A549 (cell line): ENCODE results near the gene BABAM2. TPM values are rescaled to one million over a fixed set of nuclear protein-coding genes. Genes with fewer than 3 reads are reported as not detected.
A peak's percentile ranks its signal among the peaks of the same experiment; 100 is the strongest.

Source experiments
- ATAC-seq, 2 experiments: fragments of 200-7000 bp in 1 of 2; fragments of >200 bp in 1 of 2; cut with Nextera tagmentation in 1 of 2; cut with Tn5 transposase in 1 of 2; 3 replicates each; pipeline versions ENCODE4 v1.8.0 to v1.9.1; 2018 to 2020; ENCODE audit warnings: mild to moderate bottlenecking in 1 of 2, moderate library complexity in 1 of 2
- CTCF ChIA-PET: fragments of 300-600 bp; sonication (Branson Sonifier 250); formaldehyde crosslinking; extraction: SDS; loops from one replicate; lab custom pipeline; 2021; ENCODE audit warnings: antibody characterized with exemption, inconsistent platforms; lab: Yijun Ruan, JAX
- POLR2A ChIA-PET: fragments of 350-600 bp; formaldehyde crosslinking; extraction: SDS; loops from one replicate; lab custom pipeline; 2021; ENCODE audit warnings: antibody characterized with exemption, inconsistent platforms; lab: Yijun Ruan, JAX
- DNase-seq, 2 experiments: peaks; one replicate each; pipeline versions ENCODE4 v3.0.0 to v3.0.0-alpha.2; 2011 to 2016; ENCODE audit warnings: low read depth in 1 of 2, low spot score in 1 of 2
- FAIRE-seq: peaks from 2 replicates; lab custom pipeline; 2011; peaks lifted over from hg19 to GRCh38; lab: Jason Lieb, UNC
- H3K27ac ChIP-seq, 2 experiments: fragments of >200 bp; sonication (Bioruptor Twin); formaldehyde crosslinking; 3 replicates each; pipeline ENCODE4 v1.5.1; 2016 to 2017
- H3K4me1 ChIP-seq: fragments of >200 bp; sonication (Bioruptor Twin); formaldehyde crosslinking; 3 replicates; pipeline ENCODE4 v1.6.1; 2016
- H3K4me2 ChIP-seq: fragments of >200 bp; sonication (Bioruptor Twin); formaldehyde crosslinking; 3 replicates; pipeline ENCODE4 v1.6.1; 2016
- H3K4me3 ChIP-seq: fragments of >200 bp; sonication (Bioruptor Twin); formaldehyde crosslinking; 3 replicates; pipeline ENCODE4 v1.5.1; 2016
- H3K9me3 ChIP-seq: fragments of >200 bp; sonication (Bioruptor Twin); formaldehyde crosslinking; 3 replicates; pipeline ENCODE4 v1.6.1; 2016
- CBX2 ChIP-seq: fragments of 200-600 bp; sonication (generic); IDR thresholded peaks from 2 replicates; pipeline ENCODE4 v1.6.1; 2016; ENCODE audit warnings: low read depth, mild to moderate bottlenecking, borderline replicate concordance
- EHF ChIP-seq: fragments of 250-450 bp; sonication (Bioruptor Pico); IDR thresholded peaks from 2 replicates; pipeline ENCODE4 v1.5.0; 2020; ENCODE audit warnings: mild to moderate bottlenecking
- EHMT2 ChIP-seq: fragments of 200-600 bp; sonication (generic); IDR thresholded peaks from 2 replicates; pipeline ENCODE4 v1.6.1; 2016; ENCODE audit warnings: antibody characterized with exemption, low read depth, mild to moderate bottlenecking, moderate library complexity
- EP300 ChIP-seq, 2 experiments: fragments of >200 bp; sonication (Bioruptor Twin); formaldehyde crosslinking; IDR thresholded peaks; 2 replicates in 1 of 2; 3 replicates in 1 of 2; pipeline ENCODE4 v1.6.1; 2016 to 2017
- FOSL2 ChIP-seq, 2 experiments: fragments of 450-650 bp in 1 of 2; fragments of >200 bp in 1 of 2; sonication (Bioruptor Twin) in 1 of 2; formaldehyde crosslinking; IDR thresholded peaks; 2 replicates each; pipeline versions ENCODE4 v1.5.0 to v1.6.1; 2016 to 2020; ENCODE audit warnings: mild to moderate bottlenecking in 1 of 2, moderate library complexity in 1 of 2
- GATA3 ChIP-seq: IDR thresholded peaks from 2 replicates; pipeline ENCODE4 v1.6.1; 2012; ENCODE audit warnings: borderline replicate concordance
- HDAC2 ChIP-seq: fragments of 200-600 bp; sonication (generic); IDR thresholded peaks from 2 replicates; pipeline ENCODE4 v1.6.1; 2016
- HOXB5 ChIP-seq: fragments of 250-450 bp; sonication (Bioruptor Pico); IDR thresholded peaks from 2 replicates; pipeline ENCODE4 v1.5.0; 2020; ENCODE audit warnings: mild to moderate bottlenecking, moderate library complexity
- MAZ ChIP-seq: fragments of 150-350 bp; IDR thresholded peaks from 2 replicates; pipeline ENCODE4 v1.6.1; 2014; ENCODE audit warnings: antibody characterized with exemption, low read depth, low read length, borderline replicate concordance
- NR3C1 ChIP-seq: fragments of >200 bp; sonication (Bioruptor Twin); formaldehyde crosslinking; IDR thresholded peaks from 3 replicates; pipeline ENCODE4 v1.6.1; 2017
- PHF8 ChIP-seq: fragments of 200-600 bp; sonication (generic); IDR thresholded peaks from 2 replicates; pipeline ENCODE4 v1.6.1; 2016; ENCODE audit warnings: low read depth, mild to moderate bottlenecking, antibody characterized with exemption, moderate library complexity, borderline replicate concordance
- RARB ChIP-seq: fragments of 250-450 bp; sonication (Bioruptor Pico); IDR thresholded peaks from 2 replicates; pipeline ENCODE4 v1.8.0; 2021; ENCODE audit warnings: mild to moderate bottlenecking, moderate library complexity
- RCOR1 ChIP-seq: fragments of 150-350 bp; IDR thresholded peaks from 2 replicates; pipeline ENCODE4 v1.6.1; 2014; ENCODE audit warnings: antibody characterized with exemption, low read length, low read depth
- SMC3 ChIP-seq: fragments of >200 bp; sonication (Bioruptor Twin); formaldehyde crosslinking; IDR thresholded peaks from 3 replicates; pipeline ENCODE4 v1.6.1; 2018; ENCODE audit warnings: inconsistent platforms
- SREBF2 ChIP-seq: fragments of 450-650 bp; IDR thresholded peaks from 2 replicates; pipeline ENCODE4 v1.6.1; 2014; ENCODE audit warnings: mild to moderate bottlenecking, moderate library complexity
- TP53 ChIP-seq: fragments of 250-450 bp; sonication (Bioruptor Pico); IDR thresholded peaks from 2 replicates; pipeline ENCODE4 v1.5.0; 2021; ENCODE audit warnings: mild to moderate bottlenecking, moderate library complexity
- ZC3H11A ChIP-seq: fragments of 450-650 bp; IDR thresholded peaks from 2 replicates; pipeline ENCODE4 v1.6.1; 2014; ENCODE audit warnings: antibody characterized with exemption, mild to moderate bottlenecking
- ZNF302 ChIP-seq: fragments of 250-450 bp; sonication (Bioruptor Pico); IDR thresholded peaks from 2 replicates; pipeline ENCODE4 v1.9.0; 2021; ENCODE audit warnings: inconsistent platforms, mild to moderate bottlenecking, moderate library complexity
- WGBS: methylation state at CpG from one replicate; pipeline ENCODE4 v1.1.6; 2017; ENCODE audit errors: missing lambda C conversion rate; 5-methylcytosine and 5-hydroxymethylcytosine counted together
- polyA plus RNA-seq, 4 experiments: library from polyadenylated mRNA; depleted of rRNA in 3 of 4; stranded (reverse); fragments of >200 nt; fragmentation: RNase III in 1 of 4; extraction: RNeasy Plus Mini Kit Qiagen cat#74134 plus additional on column Dnase treatment in 1 of 4; gene quantifications; 2 replicates in 3 of 4; 3 replicates in 1 of 4; pipeline ENCODE4 v1.2.3, GENCODE V29; 2011 to 2017
- TF ChIP-seq, protein P1 (sequence below): IDR thresholded peaks from 2 replicates; pipeline ENCODE4 v1.6.1; 2012
- TF ChIP-seq, protein P2 (sequence below): fragments of 450-650 bp; IDR thresholded peaks from 2 replicates; pipeline ENCODE4 v1.6.1; 2014; ENCODE audit warnings: antibody characterized with exemption
- TF ChIP-seq, protein P3 (sequence below): fragments of 250-450 bp; sonication (Bioruptor Pico); IDR thresholded peaks from 2 replicates; pipeline ENCODE4 v1.5.0; 2021; ENCODE audit warnings: mild to moderate bottlenecking, moderate library complexity, borderline replicate concordance
- TF ChIP-seq, protein P4 (sequence below): fragments of 250-450 bp; sonication (Bioruptor Pico); IDR thresholded peaks from 2 replicates; pipeline ENCODE4 v1.5.0; 2020; ENCODE audit warnings: low read depth, mild to moderate bottlenecking, moderate library complexity
- TF ChIP-seq, protein P5 (sequence below): fragments of >200 bp; sonication (Bioruptor Twin); formaldehyde crosslinking; IDR thresholded peaks from 2 replicates; pipeline ENCODE4 v1.6.1; 2016

Gene BABAM2
- polyA plus RNA-seq, 2 of the 4 experiments (the other 2 are of a cell fraction) = 53.7 to 78.4 TPM

DNA sequence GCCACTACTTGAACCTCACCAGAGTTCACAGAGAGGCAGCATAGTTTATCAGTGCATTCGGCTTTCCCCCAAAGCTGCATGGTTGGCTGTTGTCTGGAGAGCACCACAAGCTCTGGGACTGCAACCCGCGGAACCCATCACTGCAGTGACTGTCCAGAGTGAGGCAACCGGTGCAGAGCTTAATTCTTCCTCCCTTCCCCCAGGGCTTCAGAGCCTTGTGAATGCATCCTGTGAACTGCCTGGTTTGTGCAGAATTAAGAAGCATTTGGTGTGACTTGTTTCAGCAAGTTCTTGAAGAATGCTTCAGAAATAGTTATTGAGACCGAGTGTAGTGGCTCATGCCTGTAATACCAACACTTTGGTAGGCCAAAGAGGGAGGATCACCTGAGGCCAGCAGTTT is 402.9 kb downstream of the BABAM2 start:
- DNase-seq (no peak), FAIRE-seq (no peak), ATAC-seq (no peak)
- Histone ChIP-seq H3K27ac (peak overlapping the region in 1 of 2 experiments; percentile 46; a peak in 2 of 6 replicates), H3K4me3 (no peak overlapping the region), H3K9me3 (no peaks in the 10 kb centered on the region), H3K4me2 (no peak overlapping the region), H3K4me1 (peaks cover 36% of the 10 kb centered on the region)
- TF ChIP-seq TP53 (CRISPR knock-in tag) = no peak
- no peak for TF ChIP-seq RARB
- TF ChIP-seq ZNF302 (CRISPR knock-in tag) = no peak
- TF ChIP-seq, protein P1, sequence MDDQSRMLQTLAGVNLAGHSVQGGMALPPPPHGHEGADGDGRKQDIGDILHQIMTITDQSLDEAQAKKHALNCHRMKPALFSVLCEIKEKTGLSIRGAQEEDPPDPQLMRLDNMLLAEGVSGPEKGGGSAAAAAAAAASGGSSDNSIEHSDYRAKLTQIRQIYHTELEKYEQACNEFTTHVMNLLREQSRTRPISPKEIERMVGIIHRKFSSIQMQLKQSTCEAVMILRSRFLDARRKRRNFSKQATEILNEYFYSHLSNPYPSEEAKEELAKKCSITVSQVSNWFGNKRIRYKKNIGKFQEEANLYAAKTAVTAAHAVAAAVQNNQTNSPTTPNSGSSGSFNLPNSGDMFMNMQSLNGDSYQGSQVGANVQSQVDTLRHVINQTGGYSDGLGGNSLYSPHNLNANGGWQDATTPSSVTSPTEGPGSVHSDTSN = no peak
- TF ChIP-seq, protein P2, sequence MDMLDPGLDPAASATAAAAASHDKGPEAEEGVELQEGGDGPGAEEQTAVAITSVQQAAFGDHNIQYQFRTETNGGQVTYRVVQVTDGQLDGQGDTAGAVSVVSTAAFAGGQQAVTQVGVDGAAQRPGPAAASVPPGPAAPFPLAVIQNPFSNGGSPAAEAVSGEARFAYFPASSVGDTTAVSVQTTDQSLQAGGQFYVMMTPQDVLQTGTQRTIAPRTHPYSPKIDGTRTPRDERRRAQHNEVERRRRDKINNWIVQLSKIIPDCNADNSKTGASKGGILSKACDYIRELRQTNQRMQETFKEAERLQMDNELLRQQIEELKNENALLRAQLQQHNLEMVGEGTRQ = no peak
- no peak for TF ChIP-seq CBX2
- TF ChIP-seq, protein P3, sequence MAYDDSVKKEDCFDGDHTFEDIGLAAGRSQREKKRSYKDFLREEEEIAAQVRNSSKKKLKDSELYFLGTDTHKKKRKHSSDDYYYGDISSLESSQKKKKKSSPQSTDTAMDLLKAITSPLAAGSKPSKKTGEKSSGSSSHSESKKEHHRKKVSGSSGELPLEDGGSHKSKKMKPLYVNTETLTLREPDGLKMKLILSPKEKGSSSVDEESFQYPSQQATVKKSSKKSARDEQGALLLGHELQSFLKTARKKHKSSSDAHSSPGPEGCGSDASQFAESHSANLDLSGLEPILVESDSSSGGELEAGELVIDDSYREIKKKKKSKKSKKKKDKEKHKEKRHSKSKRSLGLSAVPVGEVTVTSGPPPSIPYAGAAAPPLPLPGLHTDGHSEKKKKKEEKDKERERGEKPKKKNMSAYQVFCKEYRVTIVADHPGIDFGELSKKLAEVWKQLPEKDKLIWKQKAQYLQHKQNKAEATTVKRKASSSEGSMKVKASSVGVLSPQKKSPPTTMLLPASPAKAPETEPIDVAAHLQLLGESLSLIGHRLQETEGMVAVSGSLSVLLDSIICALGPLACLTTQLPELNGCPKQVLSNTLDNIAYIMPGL (CRISPR knock-in tag) = no peak
- TF ChIP-seq SREBF2 = no peak
- ChIA-PET POLR2A (no interaction called here), CTCF (interaction anchor here (1.2 kb wide), 1 partner anchor 11 kb away, joined by 3 read pairs; no protein-coding TSS in a partner anchor)
- WGBS = 75% methylated on average over 5 of the region's 5 CpGs

DNA sequence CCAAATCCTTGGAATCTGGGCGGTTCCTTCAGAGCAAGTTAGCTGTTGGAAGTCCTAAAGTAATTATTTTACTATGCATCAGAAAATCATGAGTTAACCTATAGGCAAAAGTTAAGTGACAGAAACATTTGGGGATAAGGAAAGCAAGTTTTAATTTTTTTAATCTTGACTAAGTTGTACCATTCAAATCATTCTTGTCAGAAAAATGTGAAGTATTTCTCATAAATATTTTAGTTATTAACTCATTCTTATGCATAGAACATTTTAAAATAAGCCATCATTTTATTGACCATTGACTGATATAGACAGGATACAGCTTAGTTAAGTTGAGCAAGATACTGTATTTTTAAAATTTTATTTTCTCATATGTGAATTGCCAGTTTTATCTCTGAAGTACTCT is 403.9 kb downstream of the BABAM2 start:
- no peaks in the 10 kb centered on the region for H3K9me3 ChIP-seq
- ATAC-seq = no peak
- POLR2A ChIA-PET = interaction anchor here (0.9 kb wide), 1 partner anchor 96 kb away, joined by 3 read pairs; no protein-coding TSS in a partner anchor
- 92% methylated on average over 1 of the region's 1 CpG for WGBS
- H3K4me2 ChIP-seq = peak overlapping the region; percentile 23; the same call in 2 of the 3 replicates
- CTCF ChIA-PET = interaction anchor here (1.6 kb wide), 1 partner anchor 10 kb away, joined by 4 read pairs; no protein-coding TSS in a partner anchor
- no peak for TF ChIP-seq GATA3
- TF ChIP-seq NR3C1 = no peak
- TF ChIP-seq, protein P4, sequence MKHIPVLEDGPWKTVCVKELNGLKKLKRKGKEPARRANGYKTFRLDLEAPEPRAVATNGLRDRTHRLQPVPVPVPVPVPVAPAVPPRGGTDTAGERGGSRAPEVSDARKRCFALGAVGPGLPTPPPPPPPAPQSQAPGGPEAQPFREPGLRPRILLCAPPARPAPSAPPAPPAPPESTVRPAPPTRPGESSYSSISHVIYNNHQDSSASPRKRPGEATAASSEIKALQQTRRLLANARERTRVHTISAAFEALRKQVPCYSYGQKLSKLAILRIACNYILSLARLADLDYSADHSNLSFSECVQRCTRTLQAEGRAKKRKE (CRISPR knock-in tag) = no peak
- TF ChIP-seq RCOR1 = no peak
- no peak for TF ChIP-seq PHF8
- no peak for TF ChIP-seq HDAC2
- FAIRE-seq = no peak
- no peak for DNase-seq
- H3K4me3 ChIP-seq = no peak overlapping the region
- H3K4me1 ChIP-seq = peaks cover 36% of the 10 kb centered on the region
- H3K27ac ChIP-seq = peak overlapping the region; percentile 5 to 31; a peak in 3 of 6 replicates

DNA sequence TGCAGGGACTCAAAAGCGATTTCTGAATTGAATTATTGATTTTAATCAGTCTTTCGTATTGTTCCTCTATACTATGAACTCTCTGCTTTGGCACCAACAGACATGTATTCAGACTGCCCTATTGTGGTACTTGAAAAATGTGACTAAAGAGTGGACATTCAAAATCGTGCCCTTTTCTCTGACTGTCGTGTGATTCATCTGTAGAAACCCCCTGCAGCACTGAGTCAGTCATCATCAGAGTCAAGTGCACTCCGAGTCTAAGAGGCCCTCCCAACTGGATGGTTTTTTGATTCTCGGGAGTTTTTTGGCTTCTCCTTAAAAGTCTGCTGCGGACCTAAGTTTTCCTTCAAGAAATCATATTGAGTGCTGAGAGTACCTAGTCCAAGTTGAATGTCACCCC is 405.7 kb downstream of the BABAM2 start:
- 39% methylated on average over 7 of the region's 7 CpGs for WGBS
- no peak for FAIRE-seq
- Histone ChIP-seq H3K9me3 (no peaks in the 10 kb centered on the region), H3K4me3 (no peak overlapping the region), H3K4me2 (peak overlapping the region; percentile 43), H3K4me1 (peaks cover 36% of the 10 kb centered on the region), H3K27ac (peak overlapping the region; percentile 41 to 74; a peak in 5 of 6 replicates)
- TF ChIP-seq EHF (CRISPR knock-in tag) (no peak), EHMT2 (no peak), HOXB5 (CRISPR knock-in tag) (no peak), EP300 (IDR thresholded peaks at IDR 0.05) (no peak), SMC3 (0 out of 3 replicates have a peak, but pooled peaks have one; percentile 13), ZC3H11A (no peak), MAZ (no peak), FOSL2 (IDR thresholded peaks at IDR 0.05) (no peak), FOSL2 (CRISPR knock-in tag; IDR thresholded peaks at IDR 0.05) (peak; percentile 27; the same call in 1 of the 2 replicates)
- TF ChIP-seq, protein P5, sequence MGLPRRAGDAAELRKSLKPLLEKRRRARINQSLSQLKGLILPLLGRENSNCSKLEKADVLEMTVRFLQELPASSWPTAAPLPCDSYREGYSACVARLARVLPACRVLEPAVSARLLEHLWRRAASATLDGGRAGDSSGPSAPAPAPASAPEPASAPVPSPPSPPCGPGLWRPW = no peak
- ATAC-seq = peak; percentile 52 to 73; a peak in 5 of 6 replicates
- POLR2A ChIA-PET = interaction anchor here (0.5 kb wide), 1 partner anchor 95 kb away, joined by 4 read pairs; no protein-coding TSS in a partner anchor
- CTCF ChIA-PET = no interaction called here
- peak; percentile 44 to 51 for DNase-seq
